DOHH2 (cell line): ENCODE measurements around the gene PNPLA7.

Experiments used
- H3F3A ChIP-seq: fragments of 200-600 bp; sonication (generic), shearing (Covaris generic); 2 replicates; pipeline ENCODE4 v1.6.0; 2016; ENCODE audit warnings: antibody characterized with exemption, mild to moderate bottlenecking; ENCODE audit not compliant: control insufficient read depth, insufficient read depth
- H3K27ac ChIP-seq: fragments of 200-600 bp; sonication (generic); 2 replicates; pipeline ENCODE4 v1.5.1; 2014; ENCODE audit warnings: low read depth, mild to moderate bottlenecking, low read length, moderate library complexity
- H3K27me3 ChIP-seq: fragments of 200-600 bp; sonication (generic); 2 replicates; pipeline ENCODE4 v1.6.1; 2014; ENCODE audit warnings: mild to moderate bottlenecking, low read length, mixed read lengths; ENCODE audit not compliant: control insufficient read depth
- H3K36me3 ChIP-seq: fragments of 200-600 bp; sonication (generic); 2 replicates; pipeline ENCODE4 v1.6.1; 2014; ENCODE audit warnings: mild to moderate bottlenecking, low read length, moderate library complexity, mixed read lengths; ENCODE audit not compliant: control insufficient read depth
- H3K4me1 ChIP-seq: fragments of 200-600 bp; sonication (generic); 2 replicates; pipeline ENCODE4 v1.6.1; 2014; ENCODE audit warnings: mild to moderate bottlenecking, low read length, mixed read lengths; ENCODE audit not compliant: control insufficient read depth
- H3K4me2 ChIP-seq: fragments of 200-600 bp; sonication (generic); 2 replicates; pipeline ENCODE4 v1.6.0; 2014; ENCODE audit warnings: mild to moderate bottlenecking, low read length, moderate library complexity
- H3K4me3 ChIP-seq: fragments of 200-600 bp; sonication (generic); 2 replicates; pipeline ENCODE4 v1.5.1; 2014; ENCODE audit warnings: mild to moderate bottlenecking, low read length, mixed read lengths
- H3K79me2 ChIP-seq: fragments of 200-600 bp; sonication (generic); 2 replicates; pipeline ENCODE4 v1.6.1; 2014; ENCODE audit warnings: mild to moderate bottlenecking, low read length, mixed read lengths; ENCODE audit not compliant: control insufficient read depth
- H3K9me2 ChIP-seq: fragments of 200-600 bp; sonication (generic); replicated peaks from 2 replicates; pipeline ENCODE4 v1.6.1; 2014; ENCODE audit warnings: mild to moderate bottlenecking, low read length, mixed read lengths; ENCODE audit not compliant: control insufficient read depth
- H3K9me3 ChIP-seq: fragments of 200-600 bp; sonication (generic); 2 replicates; pipeline ENCODE4 v1.6.1; 2014; ENCODE audit warnings: antibody characterized with exemption, low read length, mixed read lengths; ENCODE audit not compliant: control insufficient read depth, insufficient read depth
- H4K20me1 ChIP-seq: fragments of 200-600 bp; sonication (generic); 2 replicates; pipeline ENCODE4 v1.6.0; 2014; ENCODE audit warnings: low read depth, mild to moderate bottlenecking, antibody characterized with exemption, low read length, moderate library complexity; ENCODE audit not compliant: control insufficient read depth, insufficient read depth
- CTCF ChIP-seq: fragments of 200-600 bp; sonication (generic); IDR thresholded peaks from one replicate; pipeline ENCODE4 v1.5.1; 2014; ENCODE audit warnings: antibody characterized with exemption, mild to moderate bottlenecking, low read depth, low read length; ENCODE audit not compliant: poor library complexity, severe bottlenecking
- EZH2phosphoT487 ChIP-seq: fragments of 200-600 bp; sonication (generic); IDR thresholded peaks from 2 replicates; pipeline ENCODE4 v1.6.1; 2017; ENCODE audit warnings: borderline replicate concordance, mild to moderate bottlenecking, antibody characterized with exemption, low read length, moderate library complexity, mixed read lengths

The PNPLA7 gene

GRCh38 chr9:137564134-137564533 lies 13.9 kb upstream of the PNPLA7 start:
- no peaks in the 10 kb centered on the region for H3K9me2 ChIP-seq
- peaks cover 11% of the 10 kb centered on the region for H3K79me2 ChIP-seq
- H4K20me1 ChIP-seq, result no peaks in the 10 kb centered on the region
- H3K4me2 ChIP-seq, result no peak overlapping the region
- no peak overlapping the region for H3K27ac ChIP-seq
- no peaks in the 10 kb centered on the region for H3K27me3 ChIP-seq
- H3K4me1 ChIP-seq, result peaks cover 5% of the 10 kb centered on the region; the same call in 1 of the 2 replicates
- H3F3A ChIP-seq, result peaks cover 6% of the 10 kb centered on the region
- H3K4me3 ChIP-seq, result no peak overlapping the region
- TF ChIP-seq CTCF (no peak), EZH2phosphoT487 (no peak)
- H3K36me3 ChIP-seq, result peaks cover 52% of the 10 kb centered on the region
- peaks cover 7% of the 10 kb centered on the region; the same call in 1 of the 2 replicates for H3K9me3 ChIP-seq

GRCh38 chr9:137558127-137558526 lies 7.9 kb upstream of the PNPLA7 start:
- H3K9me2 ChIP-seq, result no peaks in the 10 kb centered on the region
- no peak overlapping the region for H3K27ac ChIP-seq
- H3F3A ChIP-seq, result peaks cover 11% of the 10 kb centered on the region
- no peak overlapping the region for H3K4me3 ChIP-seq
- no peaks in the 10 kb centered on the region for H3K27me3 ChIP-seq
- TF ChIP-seq CTCF (no peak), EZH2phosphoT487 (no peak)
- no peaks in the 10 kb centered on the region for H3K9me3 ChIP-seq
- no peak overlapping the region for H3K4me2 ChIP-seq
- peaks cover 2% of the 10 kb centered on the region for H3K4me1 ChIP-seq
- no peaks in the 10 kb centered on the region for H4K20me1 ChIP-seq
- peaks cover 71% of the 10 kb centered on the region for H3K36me3 ChIP-seq
- peaks cover 15% of the 10 kb centered on the region for H3K79me2 ChIP-seq

- Histone ChIP-seq H3K27ac (no peak overlapping the region), H3K9me3 (no peaks in the 10 kb centered on the region), H3K4me1 (peaks cover 10% of the 10 kb centered on the region), H3K4me3 (no peak overlapping the region), H3K27me3 (no peaks in the 10 kb centered on the region), H3K9me2 (no peaks in the 10 kb centered on the region), H3K4me2 (no peak overlapping the region), H4K20me1 (no peaks in the 10 kb centered on the region), H3F3A (peaks cover 11% of the 10 kb centered on the region), H3K79me2 (peaks cover 25% of the 10 kb centered on the region), H3K36me3 (peaks cover 67% of the 10 kb centered on the region)
- TF ChIP-seq EZH2phosphoT487, result no peak
- no peak for TF ChIP-seq CTCF
Observed at GRCh38 chr9:137556069-137556838, 6.1 kb upstream of the PNPLA7 start.
